CD4-positive, alpha-beta memory T cell (primary cell): ENCODE data around the gene CDC42EP4. TPM values are rescaled to one million over a fixed set of nuclear protein-coding genes. Genes with fewer than 3 reads are reported as not detected.

Source experiments
- CTCF ChIA-PET: fragments of 350-600 bp; sonication (Branson Sonifier 250); formaldehyde crosslinking; loops from one replicate; lab custom pipeline; 2021; ENCODE audit warnings: inconsistent platforms; ENCODE audit not compliant: partially characterized antibody; lab: Charles Lee
- POLR2A ChIA-PET: fragments of 350-600 bp; sonication (Branson Sonifier 250); formaldehyde crosslinking; loops from one replicate; lab custom pipeline; 2021; ENCODE audit not compliant: partially characterized antibody; lab: Charles Lee
- DNase-seq, 5 donors: peaks; one replicate each; pipeline versions ENCODE4 v3.0.0 to v3.0.0-alpha.2; 2020 to 2022; ENCODE audit warnings: mixed read lengths in 1 of 5
- H3K27ac ChIP-seq: one replicate; pipeline ENCODE4 v1.7.0; 2013; ENCODE audit warnings: low read depth, low read length
- H3K27me3 ChIP-seq: 2 replicates; pipeline ENCODE4 v1.7.0; 2013; ENCODE audit warnings: mild to moderate bottlenecking, low read length, moderate library complexity; ENCODE audit not compliant: insufficient read depth
- H3K36me3 ChIP-seq: 2 replicates; pipeline ENCODE4 v1.7.0; 2013; ENCODE audit warnings: mild to moderate bottlenecking, low read length, moderate library complexity; ENCODE audit not compliant: insufficient read depth
- H3K4me1 ChIP-seq: 2 replicates; pipeline ENCODE4 v1.7.0; 2013; ENCODE audit warnings: mild to moderate bottlenecking, low read length, moderate library complexity; ENCODE audit not compliant: insufficient read depth
- H3K4me3 ChIP-seq, 2 donors: one replicate each; pipeline ENCODE4 v1.7.0; 2013; ENCODE audit warnings: low read length in 2 of 2, mild to moderate bottlenecking in 1 of 2
- H3K9me3 ChIP-seq, 2 donors: one replicate each; pipeline ENCODE4 v1.7.0; 2013; ENCODE audit warnings: low read length in 2 of 2, control low read depth in 1 of 2; ENCODE audit not compliant: control insufficient read depth in 1 of 2
- H3K27ac Mint-ChIP-seq, 7 donors: one replicate each; pipeline ENCODE4 v1.8.0; 2020 to 2021; ENCODE audit warnings: mixed read lengths in 7 of 7, mild to moderate bottlenecking in 6 of 7, inconsistent platforms in 3 of 7, moderate library complexity in 3 of 7
- H3K27me3 Mint-ChIP-seq, 2 donors: one replicate each; pipeline ENCODE4 v1.8.0; 2020 to 2021; ENCODE audit warnings: mixed read lengths in 2 of 2
- H3K36me3 Mint-ChIP-seq, 2 donors: one replicate each; pipeline ENCODE4 v1.8.0; 2020 to 2021; ENCODE audit warnings: mixed read lengths in 2 of 2, inconsistent platforms in 1 of 2, mild to moderate bottlenecking in 1 of 2
- H3K4me1 Mint-ChIP-seq, 4 donors: one replicate each; pipeline ENCODE4 v1.8.0; 2020 to 2021; ENCODE audit warnings: mixed read lengths in 4 of 4, mild to moderate bottlenecking in 1 of 4
- H3K4me3 Mint-ChIP-seq, 8 donors: one replicate each; pipeline ENCODE4 v1.8.0; 2020 to 2021; ENCODE audit warnings: mixed read lengths in 8 of 8, mild to moderate bottlenecking in 7 of 8, moderate library complexity in 6 of 8, inconsistent platforms in 3 of 8
- H3K9me3 Mint-ChIP-seq, 8 donors: one replicate each; pipeline ENCODE4 v1.8.0; 2020 to 2021; ENCODE audit warnings: mixed read lengths in 8 of 8, mild to moderate bottlenecking in 5 of 8, inconsistent platforms in 3 of 8, moderate library complexity in 1 of 8
- intact Hi-C: fragments of 100-400 bp; cut with micrococcal nuclease; formaldehyde crosslinking; loops from one replicate; pipeline ENCODE4 v1.15.1; 2023
- polyA plus RNA-seq, 2 donors: library from polyadenylated mRNA; unstranded; fragments of 300-500 nt; fragmentation: Illumina TruSeq; gene quantifications; one replicate each; pipeline ENCODE4 v1.2.3, GENCODE V29; 2021
- total RNA-seq, 2 experiments: library from RNA; stranded (reverse); gene quantifications; one replicate each; pipeline ENCODE4 v1.2.3, GENCODE V29; 2021

CDC42EP4 gene
- total and polyA plus RNA-seq, 4 experiments from 2014 or later: 0.37 to 1.4 (median 1.0) TPM

- Mint-ChIP-seq H3K4me3 (no peak overlapping the region), H3K9me3 (no peaks in the 10 kb centered on the region)
- CTCF ChIA-PET: interaction anchor here (1.0 to 1.2 kb wide), 2 partner anchors 12 to 56 kb away, joined by 4 to 5 read pairs; no protein-coding TSS in a partner anchor
These were observed 45.5 kb upstream of the CDC42EP4 start for GRCh38 chr17:73357318-73357717.

GRCh38 chr17:73356561-73357170 lies 44.9 kb upstream of the CDC42EP4 start:
- no peaks in the 10 kb centered on the region for H3K36me3 Mint-ChIP-seq
- Histone ChIP-seq H3K4me1 (no peaks in the 10 kb centered on the region), H3K4me3 (no peak overlapping the region), H3K27me3 (no peaks in the 10 kb centered on the region), H3K27ac (no peak overlapping the region), H3K36me3 (no peaks in the 10 kb centered on the region), H3K9me3 (no peaks in the 10 kb centered on the region)
- no peaks in the 10 kb centered on the region for H3K27me3 Mint-ChIP-seq
- ChIA-PET POLR2A (no interaction called here), CTCF (interaction anchor here (1.0 to 1.2 kb wide), 2 partner anchors 13 to 55 kb away, joined by 4 to 5 read pairs; no protein-coding TSS in a partner anchor)
- no peaks in the 10 kb centered on the region for H3K4me1 Mint-ChIP-seq
- intact Hi-C loops: no loop called here
- DNase-seq: no peak
- no peak overlapping the region for H3K4me3 Mint-ChIP-seq
- no peaks in the 10 kb centered on the region for H3K9me3 Mint-ChIP-seq
- no peak overlapping the region for H3K27ac Mint-ChIP-seq

More at GRCh38 chr17:73357318-73357717, 45.5 kb upstream of the CDC42EP4 start:
- Histone ChIP-seq H3K9me3 (no peaks in the 10 kb centered on the region), H3K4me3 (no peak overlapping the region), H3K27ac (no peak overlapping the region), H3K4me1 (no peaks in the 10 kb centered on the region), H3K36me3 (no peaks in the 10 kb centered on the region), H3K27me3 (no peaks in the 10 kb centered on the region)
- H3K27ac Mint-ChIP-seq: no peak overlapping the region
- intact Hi-C loops: no loop called here
- H3K4me1 Mint-ChIP-seq: no peaks in the 10 kb centered on the region
- DNase-seq: no peak
- H3K36me3 Mint-ChIP-seq: no peaks in the 10 kb centered on the region
- POLR2A ChIA-PET: no interaction called here
- H3K27me3 Mint-ChIP-seq: no peaks in the 10 kb centered on the region

GRCh38 chr17:73354423-73355284 lies 42.9 kb upstream of the CDC42EP4 start:
- H3K27me3 Mint-ChIP-seq: no peaks in the 10 kb centered on the region
- H3K36me3 Mint-ChIP-seq: no peaks in the 10 kb centered on the region
- H3K9me3 Mint-ChIP-seq: peaks cover 0 to 2% (median 0%) of the 10 kb centered on the region in 8 donors
- H3K4me3 Mint-ChIP-seq: no peak overlapping the region
- H3K4me1 Mint-ChIP-seq: no peaks in the 10 kb centered on the region
- no peaks in the 10 kb centered on the region for H3K9me3 ChIP-seq
- H3K27ac ChIP-seq: no peak overlapping the region
- POLR2A ChIA-PET: no interaction called here
- no peaks in the 10 kb centered on the region for H3K4me1 ChIP-seq
- no peak overlapping the region for H3K4me3 ChIP-seq
- intact Hi-C loops: no loop called here
- CTCF ChIA-PET: no interaction called here
- no peaks in the 10 kb centered on the region for H3K27me3 ChIP-seq
- no peaks in the 10 kb centered on the region for H3K36me3 ChIP-seq
- DNase-seq: no peak
- H3K27ac Mint-ChIP-seq: no peak overlapping the region

GRCh38 chr17:73352261-73352660 lies 40.5 kb upstream of the CDC42EP4 start:
- no peaks in the 10 kb centered on the region for H3K36me3 ChIP-seq
- no peak overlapping the region for H3K4me3 ChIP-seq
- H3K9me3 Mint-ChIP-seq: peaks cover 0 to 2% (median 0%) of the 10 kb centered on the region in 8 donors
- H3K27ac Mint-ChIP-seq: no peak overlapping the region
- DNase-seq: no peak
- no peak overlapping the region for H3K4me3 Mint-ChIP-seq
- H3K4me1 ChIP-seq: no peaks in the 10 kb centered on the region
- CTCF ChIA-PET: no interaction called here
- H3K4me1 Mint-ChIP-seq: no peaks in the 10 kb centered on the region
- POLR2A ChIA-PET: no interaction called here
- H3K27me3 Mint-ChIP-seq: no peaks in the 10 kb centered on the region
- H3K9me3 ChIP-seq: no peaks in the 10 kb centered on the region
- no peak overlapping the region for H3K27ac ChIP-seq
- intact Hi-C loops: no loop called here
- no peaks in the 10 kb centered on the region for H3K27me3 ChIP-seq
- no peaks in the 10 kb centered on the region for H3K36me3 Mint-ChIP-seq

GRCh38 chr17:73351764-73352163 lies 40.0 kb upstream of the CDC42EP4 start:
- Histone ChIP-seq H3K36me3 (no peaks in the 10 kb centered on the region), H3K4me3 (no peak overlapping the region), H3K27ac (no peak overlapping the region), H3K27me3 (no peaks in the 10 kb centered on the region), H3K9me3 (no peaks in the 10 kb centered on the region), H3K4me1 (no peaks in the 10 kb centered on the region)
- intact Hi-C loops: no loop called here
- no peaks in the 10 kb centered on the region for H3K4me1 Mint-ChIP-seq
- CTCF ChIA-PET: interaction anchor here (0.9 kb wide), 1 partner anchor 96 kb away, joined by 3 read pairs; no protein-coding TSS in a partner anchor
- DNase-seq: no peak
- H3K27me3 Mint-ChIP-seq: no peaks in the 10 kb centered on the region
- no peak overlapping the region for H3K4me3 Mint-ChIP-seq
- no peaks in the 10 kb centered on the region for H3K36me3 Mint-ChIP-seq
- POLR2A ChIA-PET: no interaction called here
- H3K9me3 Mint-ChIP-seq: peaks cover 0 to 2% (median 0%) of the 10 kb centered on the region in 8 donors
- H3K27ac Mint-ChIP-seq: peak overlapping the region in 1 of 7 donors; percentile 47

GRCh38 chr17:73350864-73351263 lies 39.1 kb upstream of the CDC42EP4 start:
- no peaks in the 10 kb centered on the region for H3K4me1 Mint-ChIP-seq
- H3K9me3 Mint-ChIP-seq: peaks cover 0 to 2% (median 0%) of the 10 kb centered on the region in 8 donors
- no peaks in the 10 kb centered on the region for H3K27me3 ChIP-seq
- no peak overlapping the region for H3K4me3 ChIP-seq
- H3K27ac ChIP-seq: no peak overlapping the region
- no peaks in the 10 kb centered on the region for H3K36me3 Mint-ChIP-seq
- DNase-seq: no peak
- no peaks in the 10 kb centered on the region for H3K36me3 ChIP-seq
- H3K27ac Mint-ChIP-seq: peak overlapping the region in 1 of 7 donors; percentile 40
- H3K4me3 Mint-ChIP-seq: no peak overlapping the region
- intact Hi-C loops: no loop called here
- no peaks in the 10 kb centered on the region for H3K4me1 ChIP-seq
- H3K27me3 Mint-ChIP-seq: no peaks in the 10 kb centered on the region
- ChIA-PET CTCF (interaction anchor here (0.5 to 0.9 kb wide), 2 partner anchors 96 to 647 kb away, joined by 3 read pairs; no protein-coding TSS in a partner anchor), POLR2A (no interaction called here)
- H3K9me3 ChIP-seq: no peaks in the 10 kb centered on the region

- Histone ChIP-seq H3K9me3 (no peaks in the 10 kb centered on the region), H3K4me3 (no peak overlapping the region), H3K4me1 (no peaks in the 10 kb centered on the region), H3K36me3 (no peaks in the 10 kb centered on the region), H3K27me3 (no peaks in the 10 kb centered on the region), H3K27ac (no peak overlapping the region)
- intact Hi-C loops: no loop called here
- H3K27me3 Mint-ChIP-seq: no peaks in the 10 kb centered on the region
- POLR2A ChIA-PET: no interaction called here
- H3K9me3 Mint-ChIP-seq: peaks cover 0 to 2% (median 0%) of the 10 kb centered on the region in 8 donors
- H3K27ac Mint-ChIP-seq: no peak overlapping the region
- no peak for DNase-seq
- CTCF ChIA-PET: interaction anchor here (1.0 kb wide), 1 partner anchor 20 kb away, joined by 3 read pairs; no protein-coding TSS in a partner anchor
- H3K4me1 Mint-ChIP-seq: no peaks in the 10 kb centered on the region
- no peak overlapping the region for H3K4me3 Mint-ChIP-seq
- H3K36me3 Mint-ChIP-seq: no peaks in the 10 kb centered on the region
These were observed 37.8 kb upstream of the CDC42EP4 start for GRCh38 chr17:73349647-73350046.
